22Rv1 (cell line): ENCODE data around the gene GADL1.

Source experiments
- H3K27ac ChIP-seq: fragments of 450-650 bp; 2 replicates; pipeline ENCODE4 v1.5.1; 2017
- ZFX ChIP-seq: fragments of 450-650 bp; IDR thresholded peaks from 2 replicates; pipeline ENCODE4 v1.6.1; 2017; ENCODE audit warnings: antibody characterized with exemption, borderline replicate concordance
- TF ChIP-seq, protein P1 (sequence below): fragments of 450-650 bp; IDR thresholded peaks from 2 replicates; pipeline ENCODE4 v1.5.1; 2017; ENCODE audit warnings: mild to moderate bottlenecking

The GADL1 gene

DNA sequence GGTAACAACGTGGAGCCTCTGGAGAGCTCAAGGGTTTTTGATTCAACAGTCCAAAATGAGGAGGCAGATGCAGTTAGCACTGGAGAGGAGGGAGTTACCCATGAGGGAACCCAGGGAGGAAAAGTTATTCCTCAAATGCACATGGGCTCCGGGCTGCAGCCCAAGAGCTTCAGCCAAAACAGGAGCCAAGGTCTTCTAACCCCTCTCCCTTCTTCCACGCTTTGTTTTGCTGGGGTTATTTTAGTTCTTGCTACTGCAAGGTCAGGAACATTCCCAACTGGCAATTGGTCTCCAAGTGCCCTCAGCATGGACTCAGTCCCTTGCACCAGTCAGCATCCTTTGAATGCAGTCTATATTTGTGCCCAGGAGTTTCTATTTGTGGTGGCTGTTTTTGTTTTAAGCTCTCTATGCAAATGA lies 198.1 kb downstream of the GADL1 start:
- TF ChIP-seq ZFX, result no peak
- TF ChIP-seq, protein P1, sequence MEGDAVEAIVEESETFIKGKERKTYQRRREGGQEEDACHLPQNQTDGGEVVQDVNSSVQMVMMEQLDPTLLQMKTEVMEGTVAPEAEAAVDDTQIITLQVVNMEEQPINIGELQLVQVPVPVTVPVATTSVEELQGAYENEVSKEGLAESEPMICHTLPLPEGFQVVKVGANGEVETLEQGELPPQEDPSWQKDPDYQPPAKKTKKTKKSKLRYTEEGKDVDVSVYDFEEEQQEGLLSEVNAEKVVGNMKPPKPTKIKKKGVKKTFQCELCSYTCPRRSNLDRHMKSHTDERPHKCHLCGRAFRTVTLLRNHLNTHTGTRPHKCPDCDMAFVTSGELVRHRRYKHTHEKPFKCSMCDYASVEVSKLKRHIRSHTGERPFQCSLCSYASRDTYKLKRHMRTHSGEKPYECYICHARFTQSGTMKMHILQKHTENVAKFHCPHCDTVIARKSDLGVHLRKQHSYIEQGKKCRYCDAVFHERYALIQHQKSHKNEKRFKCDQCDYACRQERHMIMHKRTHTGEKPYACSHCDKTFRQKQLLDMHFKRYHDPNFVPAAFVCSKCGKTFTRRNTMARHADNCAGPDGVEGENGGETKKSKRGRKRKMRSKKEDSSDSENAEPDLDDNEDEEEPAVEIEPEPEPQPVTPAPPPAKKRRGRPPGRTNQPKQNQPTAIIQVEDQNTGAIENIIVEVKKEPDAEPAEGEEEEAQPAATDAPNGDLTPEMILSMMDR, result no peak
- H3K27ac ChIP-seq, result no peak overlapping the region

DNA sequence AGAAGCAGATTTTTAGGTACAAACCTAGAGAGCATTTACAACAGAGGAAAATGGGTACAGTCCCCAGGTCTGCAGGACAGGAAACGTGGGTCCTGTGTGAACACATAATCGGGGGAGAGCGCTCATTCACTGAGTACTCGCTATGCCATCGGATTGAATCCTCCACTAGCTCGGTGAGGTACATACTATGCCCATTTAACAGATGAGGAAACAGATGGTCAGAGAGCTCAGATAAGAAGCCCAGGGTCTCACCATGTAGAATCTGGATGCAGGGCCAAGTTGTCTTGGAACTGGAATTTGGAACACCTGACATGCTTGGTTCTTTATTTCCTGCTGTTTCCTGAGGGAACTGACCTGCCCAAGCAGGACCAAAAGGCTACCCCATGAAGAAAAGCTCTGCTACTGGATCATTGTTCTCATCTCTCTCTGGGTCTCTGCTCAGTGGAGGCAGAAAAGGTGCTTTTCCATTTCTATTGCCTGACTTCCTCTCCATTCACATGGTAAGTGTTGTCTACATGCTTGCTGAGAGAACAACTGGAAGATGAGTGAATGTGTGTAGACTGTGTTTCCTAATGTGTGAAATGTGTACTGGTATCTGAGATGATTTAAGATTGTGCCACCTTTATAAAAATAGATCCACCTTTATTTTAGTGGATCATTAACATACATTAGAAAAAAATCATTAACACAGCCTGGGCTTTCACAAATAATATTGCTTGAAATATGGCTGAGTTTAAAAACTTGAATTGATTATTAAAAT lies 199.0 kb downstream of the GADL1 start:
- TF ChIP-seq, protein P1, result no peak
- no peak for TF ChIP-seq ZFX
- no peak overlapping the region for H3K27ac ChIP-seq

DNA sequence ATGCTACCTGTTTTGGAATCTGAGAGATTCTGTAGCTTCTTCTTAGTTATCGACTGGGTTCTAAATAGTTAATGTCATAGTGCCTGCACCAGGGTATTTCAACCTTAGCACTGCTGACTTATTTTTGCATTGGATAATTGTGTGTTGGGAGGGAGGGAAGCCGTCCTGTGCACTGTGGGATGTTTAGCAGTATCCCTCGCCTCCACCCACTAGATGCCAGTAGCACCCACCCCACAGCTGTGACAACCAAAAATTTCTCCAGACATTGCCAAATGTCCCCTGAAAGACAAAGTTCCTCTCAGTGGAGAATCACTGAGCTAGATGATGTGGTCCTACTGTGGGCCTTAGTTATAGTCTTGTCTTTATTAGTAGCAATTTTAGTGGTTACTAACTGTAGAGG lies 199.8 kb downstream of the GADL1 start:
- no peak for TF ChIP-seq ZFX
- TF ChIP-seq, protein P1, result no peak
- no peak overlapping the region for H3K27ac ChIP-seq

DNA sequence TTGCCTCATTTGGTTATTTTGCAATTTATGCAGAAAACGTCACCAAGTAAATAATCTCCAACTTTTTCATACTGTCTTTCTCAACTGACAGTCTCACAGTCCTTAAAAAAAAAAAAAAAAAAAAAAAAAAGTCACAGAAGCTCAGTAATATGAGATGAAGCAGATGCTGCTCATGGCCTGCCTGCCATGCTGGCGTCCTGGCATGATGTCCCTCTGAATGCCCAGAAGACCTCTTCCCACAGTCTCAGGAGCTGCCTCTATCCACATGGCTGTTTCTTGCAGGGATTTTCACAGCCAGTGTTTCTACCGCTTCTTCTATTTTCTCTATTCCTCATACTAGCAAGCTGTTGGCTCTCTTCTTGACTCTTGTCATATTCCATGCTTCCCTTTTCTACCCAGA lies 200.3 kb downstream of the GADL1 start:
- TF ChIP-seq ZFX, result no peak
- TF ChIP-seq, protein P1, result no peak
- H3K27ac ChIP-seq, result no peak overlapping the region

DNA sequence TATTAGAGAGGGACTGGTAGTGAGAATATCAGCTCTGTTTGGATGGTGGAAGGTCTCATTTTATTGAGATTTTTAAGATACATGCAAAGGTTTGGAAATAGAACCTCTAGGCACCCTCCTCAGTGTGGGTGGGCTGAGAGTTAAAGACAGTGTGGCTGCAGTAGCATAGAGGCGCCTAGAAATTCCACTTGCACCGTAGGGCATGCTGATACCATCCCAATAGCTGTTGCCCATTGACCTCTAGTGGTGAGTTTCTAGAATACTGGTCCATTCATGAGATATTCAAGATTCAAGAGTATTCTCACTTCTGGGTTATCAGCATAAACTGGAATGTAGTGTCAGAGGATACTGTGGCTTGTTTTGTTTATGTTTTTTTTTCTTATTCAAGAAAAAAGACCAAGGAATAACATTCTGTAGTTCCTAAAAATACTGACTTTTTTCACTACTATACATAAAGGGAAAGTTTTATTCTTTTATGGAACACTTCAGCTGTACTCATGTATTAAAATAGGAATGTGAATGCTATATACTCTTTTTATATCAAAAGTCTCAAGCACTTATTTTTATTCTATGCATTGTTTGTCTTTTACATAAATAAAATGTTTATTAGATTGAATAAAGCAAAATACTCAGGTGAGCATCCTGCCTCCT lies 200.9 kb downstream of the GADL1 start:
- H3K27ac ChIP-seq, result no peak overlapping the region
- TF ChIP-seq ZFX, result no peak
- TF ChIP-seq, protein P1, result peak; percentile 90

DNA sequence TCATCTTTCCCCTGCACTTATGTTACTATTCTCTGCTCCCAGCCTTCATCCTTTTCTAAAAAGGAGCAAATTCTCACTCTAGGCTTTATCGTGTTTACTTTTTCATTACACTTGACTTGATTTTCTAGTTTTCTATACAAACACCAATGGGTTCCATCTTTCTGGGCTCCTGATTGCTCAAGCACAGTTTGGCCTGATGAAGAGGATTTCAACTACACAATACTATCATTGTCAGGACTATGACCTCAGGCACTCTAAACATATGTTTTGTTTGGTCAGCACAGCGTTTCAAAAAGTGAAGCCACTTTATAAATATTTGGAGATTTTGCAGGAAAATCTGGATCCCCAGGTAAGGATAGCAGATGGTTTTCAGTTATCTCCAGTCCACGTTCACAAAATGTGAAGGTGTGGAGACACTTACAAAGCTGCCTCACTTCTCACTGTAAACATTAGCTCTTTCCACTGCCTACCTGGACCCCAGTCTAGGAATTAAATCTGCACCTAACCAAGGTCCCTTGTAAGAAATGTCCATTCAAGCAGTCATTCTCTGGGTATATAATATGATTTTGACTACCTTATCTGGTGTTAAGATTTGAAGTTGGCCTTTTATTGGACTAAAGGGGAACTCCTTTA lies 201.8 kb downstream of the GADL1 start:
- TF ChIP-seq ZFX, result no peak
- TF ChIP-seq, protein P1, result no peak

DNA sequence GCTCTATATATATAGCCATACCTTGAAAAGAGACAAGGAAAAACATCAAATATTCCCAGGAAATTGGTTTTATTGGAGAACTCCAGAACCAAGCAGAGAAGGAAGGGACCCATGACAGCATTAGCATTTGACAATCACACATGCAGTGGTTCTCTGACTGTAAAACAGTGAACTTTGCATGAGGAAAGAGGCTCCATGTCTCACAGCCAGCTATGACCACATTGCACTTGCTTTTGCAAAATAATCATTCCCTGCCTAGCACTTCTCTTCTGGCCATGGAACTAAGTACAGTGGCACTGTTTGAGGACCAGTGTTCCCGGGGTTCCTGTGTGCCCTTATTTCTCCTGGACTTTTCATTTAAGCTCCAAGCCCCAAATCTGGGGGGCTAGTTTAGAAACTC lies 202.5 kb downstream of the GADL1 start:
- no peak for TF ChIP-seq ZFX
- TF ChIP-seq, protein P1, result no peak
- 0 out of 2 replicates have a peak overlapping the region, but pooled peaks have one; percentile 2 for H3K27ac ChIP-seq

More for the DNA sequence above, 201.8 kb downstream of the GADL1 start:
- H3K27ac ChIP-seq, result peak overlapping the region; percentile 2; the same call in 1 of the 2 replicates
